ENCODE data around the gene PHPT1. TPM values are rescaled to one million over a fixed set of nuclear protein-coding genes. Genes with fewer than 3 reads are reported as not detected.

The PHPT1 gene
- total RNA-seq, 1 donor from 2014 or later = 192 TPM

DNA sequence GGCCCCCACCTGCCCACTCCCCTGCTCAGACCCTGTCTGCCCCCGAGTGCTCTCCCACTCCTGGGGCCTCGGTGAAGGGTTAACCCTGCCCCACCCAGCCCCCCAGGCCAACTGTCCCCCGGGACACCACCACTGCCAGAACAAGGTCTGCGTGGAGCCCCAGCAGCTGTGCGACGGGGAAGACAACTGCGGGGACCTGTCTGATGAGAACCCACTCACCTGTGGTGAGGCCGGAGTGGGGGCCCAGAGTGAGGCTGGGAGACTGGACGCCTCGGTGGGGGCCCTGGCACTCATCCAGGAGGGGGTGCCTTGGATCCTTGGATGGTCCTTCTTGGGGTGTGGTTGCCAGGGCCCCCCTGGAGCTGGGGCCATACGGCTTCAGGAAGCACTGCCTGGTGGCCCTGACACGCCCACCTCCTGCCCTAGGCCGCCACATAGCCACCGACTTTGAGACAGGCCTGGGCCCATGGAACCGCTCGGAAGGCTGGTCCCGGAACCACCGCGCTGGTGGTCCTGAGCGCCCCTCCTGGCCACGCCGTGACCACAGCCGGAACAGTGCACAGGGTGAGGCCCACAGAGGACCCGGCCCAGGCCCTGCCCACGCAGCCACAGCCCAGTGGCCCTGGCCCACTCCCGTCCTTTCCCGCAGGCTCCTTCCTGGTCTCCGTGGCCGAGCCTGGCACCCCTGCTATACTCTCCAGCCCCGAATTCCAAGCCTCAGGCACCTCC, 5.1 kb downstream of the PHPT1 start:
- Mint-ChIP-seq H3K4me1 (ENCODE audit: low read depth) (peaks cover 11% of the 10 kb centered on the region), H3K36me3 (ENCODE audit: low read depth) (no peaks in the 10 kb centered on the region), H3K9me3 (ENCODE audit: low read depth) (no peaks in the 10 kb centered on the region), H3K27me3 (ENCODE audit: low read depth) (no peaks in the 10 kb centered on the region), H3K4me3 (ENCODE audit: unreplicated experiment) (no peak overlapping the region), H3K27ac (ENCODE audit: unreplicated experiment) (no peak overlapping the region)
- no peak for DNase-seq (ENCODE audit: low spot score)
- TF ChIP-seq, protein P1, sequence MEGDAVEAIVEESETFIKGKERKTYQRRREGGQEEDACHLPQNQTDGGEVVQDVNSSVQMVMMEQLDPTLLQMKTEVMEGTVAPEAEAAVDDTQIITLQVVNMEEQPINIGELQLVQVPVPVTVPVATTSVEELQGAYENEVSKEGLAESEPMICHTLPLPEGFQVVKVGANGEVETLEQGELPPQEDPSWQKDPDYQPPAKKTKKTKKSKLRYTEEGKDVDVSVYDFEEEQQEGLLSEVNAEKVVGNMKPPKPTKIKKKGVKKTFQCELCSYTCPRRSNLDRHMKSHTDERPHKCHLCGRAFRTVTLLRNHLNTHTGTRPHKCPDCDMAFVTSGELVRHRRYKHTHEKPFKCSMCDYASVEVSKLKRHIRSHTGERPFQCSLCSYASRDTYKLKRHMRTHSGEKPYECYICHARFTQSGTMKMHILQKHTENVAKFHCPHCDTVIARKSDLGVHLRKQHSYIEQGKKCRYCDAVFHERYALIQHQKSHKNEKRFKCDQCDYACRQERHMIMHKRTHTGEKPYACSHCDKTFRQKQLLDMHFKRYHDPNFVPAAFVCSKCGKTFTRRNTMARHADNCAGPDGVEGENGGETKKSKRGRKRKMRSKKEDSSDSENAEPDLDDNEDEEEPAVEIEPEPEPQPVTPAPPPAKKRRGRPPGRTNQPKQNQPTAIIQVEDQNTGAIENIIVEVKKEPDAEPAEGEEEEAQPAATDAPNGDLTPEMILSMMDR (IDR thresholded peaks at IDR 0.05) = no peak

DNA sequence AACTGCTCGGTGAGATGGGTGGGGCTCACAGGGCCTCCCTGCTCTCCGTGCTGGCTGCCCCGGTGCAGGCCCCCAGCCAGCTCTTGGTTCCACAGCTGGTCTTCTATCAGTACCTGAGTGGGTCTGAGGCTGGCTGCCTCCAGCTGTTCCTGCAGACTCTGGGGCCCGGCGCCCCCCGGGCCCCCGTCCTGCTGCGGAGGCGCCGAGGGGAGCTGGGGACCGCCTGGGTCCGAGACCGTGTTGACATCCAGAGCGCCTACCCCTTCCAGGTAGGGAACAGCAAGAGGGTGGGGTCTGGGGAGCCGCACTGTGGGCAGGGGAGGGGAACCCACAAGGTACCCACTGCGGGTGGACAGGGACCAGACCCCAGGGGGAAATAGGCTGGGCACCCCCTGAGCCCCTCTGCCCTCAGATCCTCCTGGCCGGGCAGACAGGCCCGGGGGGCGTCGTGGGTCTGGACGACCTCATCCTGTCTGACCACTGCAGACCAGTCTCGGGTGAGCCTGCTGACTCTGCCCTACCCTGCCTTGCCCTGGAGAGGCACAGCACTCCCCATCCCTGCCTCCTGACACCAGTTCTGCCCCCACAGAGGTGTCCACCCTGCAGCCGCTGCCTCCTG, 5.7 kb downstream of the PHPT1 start:
- H3K36me3 Mint-ChIP-seq (ENCODE audit: low read depth) = no peaks in the 10 kb centered on the region
- H3K27me3 Mint-ChIP-seq (ENCODE audit: low read depth) = no peaks in the 10 kb centered on the region
- DNase-seq (ENCODE audit: low spot score) = no peak
- H3K9me3 Mint-ChIP-seq (ENCODE audit: low read depth) = no peaks in the 10 kb centered on the region
- TF ChIP-seq, protein P1 (IDR thresholded peaks at IDR 0.05) = no peak
- H3K4me3 Mint-ChIP-seq (ENCODE audit: unreplicated experiment) = no peak overlapping the region
- no peak overlapping the region for H3K27ac Mint-ChIP-seq (ENCODE audit: unreplicated experiment)
- peaks cover 8% of the 10 kb centered on the region for H3K4me1 Mint-ChIP-seq (ENCODE audit: low read depth)

DNA sequence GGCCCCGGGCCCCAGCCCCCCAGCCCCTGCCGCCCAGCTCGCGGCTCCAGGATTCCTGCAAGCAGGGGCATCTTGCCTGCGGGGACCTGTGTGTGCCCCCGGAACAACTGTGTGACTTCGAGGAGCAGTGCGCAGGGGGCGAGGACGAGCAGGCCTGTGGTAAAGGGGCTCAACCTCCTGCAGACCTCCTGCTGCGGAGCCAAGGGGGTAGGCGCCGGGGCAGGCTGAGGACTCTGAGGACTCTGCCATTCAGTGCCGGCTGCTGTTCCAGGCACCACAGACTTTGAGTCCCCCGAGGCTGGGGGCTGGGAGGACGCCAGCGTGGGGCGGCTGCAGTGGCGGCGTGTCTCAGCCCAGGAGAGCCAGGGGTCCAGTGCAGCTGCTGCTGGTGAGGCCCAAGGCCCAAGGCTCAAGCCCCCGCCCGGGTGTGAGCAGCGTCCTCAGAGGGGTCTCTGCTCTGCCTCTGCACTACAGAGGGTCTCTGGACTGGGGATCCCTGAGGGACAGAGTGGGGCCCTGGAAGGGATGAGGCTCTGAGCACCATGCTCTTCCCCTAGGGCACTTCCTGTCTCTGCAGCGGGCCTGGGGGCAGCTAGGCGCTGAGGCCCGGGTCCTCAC, 6.4 kb downstream of the PHPT1 start:
- Mint-ChIP-seq H3K9me3 (ENCODE audit: low read depth) (no peaks in the 10 kb centered on the region), H3K36me3 (ENCODE audit: low read depth) (no peaks in the 10 kb centered on the region), H3K27ac (ENCODE audit: unreplicated experiment) (no peak overlapping the region), H3K4me1 (ENCODE audit: low read depth) (peaks cover 5% of the 10 kb centered on the region), H3K4me3 (ENCODE audit: unreplicated experiment) (no peak overlapping the region), H3K27me3 (ENCODE audit: low read depth) (no peaks in the 10 kb centered on the region)
- no peak for DNase-seq (ENCODE audit: low spot score)
- TF ChIP-seq, protein P1 (IDR thresholded peaks at IDR 0.05) = no peak

DNA sequence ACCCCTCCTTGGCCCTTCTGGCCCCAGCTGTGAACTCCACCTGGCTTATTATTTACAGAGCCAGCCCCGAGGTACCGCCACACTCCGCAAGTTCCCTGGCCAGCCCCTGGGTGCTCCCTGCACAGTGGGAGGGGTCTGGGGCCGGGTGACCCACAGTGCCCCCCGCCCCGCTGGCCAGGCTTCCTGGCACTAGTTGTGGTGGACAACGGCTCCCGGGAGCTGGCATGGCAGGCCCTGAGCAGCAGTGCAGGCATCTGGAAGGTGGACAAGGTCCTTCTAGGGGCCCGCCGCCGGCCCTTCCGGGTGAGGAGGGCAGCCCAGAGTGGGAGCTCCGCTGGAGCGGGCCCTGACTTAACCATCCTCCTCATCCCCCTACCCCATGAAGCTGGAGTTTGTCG, 6.9 kb downstream of the PHPT1 start:
- no peak overlapping the region for H3K4me3 Mint-ChIP-seq (ENCODE audit: unreplicated experiment)
- no peaks in the 10 kb centered on the region for H3K9me3 Mint-ChIP-seq (ENCODE audit: low read depth)
- no peaks in the 10 kb centered on the region for H3K27me3 Mint-ChIP-seq (ENCODE audit: low read depth)

DNA sequence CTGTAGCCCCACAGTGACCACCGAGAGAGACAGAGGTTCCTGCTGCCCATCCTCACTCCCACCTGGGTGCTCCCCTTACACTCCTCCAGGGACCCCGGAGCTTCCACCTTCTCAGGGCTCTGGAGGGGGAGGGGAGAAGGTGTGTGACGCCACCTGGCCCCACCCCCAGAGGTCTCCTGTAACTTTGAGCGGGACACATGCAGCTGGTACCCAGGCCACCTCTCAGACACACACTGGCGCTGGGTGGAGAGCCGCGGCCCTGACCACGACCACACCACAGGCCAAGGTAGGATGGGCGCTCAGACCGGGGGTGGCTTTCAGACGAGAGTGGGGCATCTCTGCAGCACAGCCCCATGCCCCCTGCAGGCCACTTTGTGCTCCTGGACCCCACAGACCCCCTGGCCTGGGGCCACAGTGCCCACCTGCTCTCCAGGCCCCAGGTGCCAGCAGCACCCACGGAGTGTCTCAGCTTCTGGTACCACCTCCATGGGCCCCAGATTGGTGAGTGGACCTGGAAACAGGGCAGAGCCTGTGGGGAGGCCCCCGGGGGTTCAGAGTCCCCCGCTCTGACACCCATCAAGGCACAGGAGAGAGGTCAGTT, 7.4 kb downstream of the PHPT1 start:
- no peak overlapping the region for H3K27ac Mint-ChIP-seq (ENCODE audit: unreplicated experiment)
- no peaks in the 10 kb centered on the region for H3K36me3 Mint-ChIP-seq (ENCODE audit: low read depth)

More for the DNA sequence above, 6.9 kb downstream of the PHPT1 start:
- Mint-ChIP-seq H3K4me1 (ENCODE audit: low read depth) (peaks cover 5% of the 10 kb centered on the region), H3K36me3 (ENCODE audit: low read depth) (no peaks in the 10 kb centered on the region), H3K27ac (ENCODE audit: unreplicated experiment) (no peak overlapping the region)
- TF ChIP-seq, protein P1 (IDR thresholded peaks at IDR 0.05) = no peak
- no peak for DNase-seq (ENCODE audit: low spot score)

More for the DNA sequence above, 7.4 kb downstream of the PHPT1 start:
- no peak for DNase-seq (ENCODE audit: low spot score)
- TF ChIP-seq, protein P1 (IDR thresholded peaks at IDR 0.05) = peak; percentile 26
- Mint-ChIP-seq H3K4me3 (ENCODE audit: unreplicated experiment) (no peak overlapping the region), H3K9me3 (ENCODE audit: low read depth) (no peaks in the 10 kb centered on the region), H3K27me3 (ENCODE audit: low read depth) (no peaks in the 10 kb centered on the region), H3K4me1 (ENCODE audit: low read depth) (peaks cover 2% of the 10 kb centered on the region)
